Upper lobe of left lung (tissue), 4 donors: ENCODE results near the gene TRIP11.

Experiments used
- CTCF ChIP-seq, 6 experiments: fragments of 450-650 bp in 4 of 6; fragments of 200-600 bp in 2 of 6; sonication (generic) in 2 of 6; IDR thresholded peaks; one replicate each; pipeline ENCODE4 v1.5.1; 2016 to 2019; ENCODE audit warnings: antibody characterized with exemption in 6 of 6
- POLR2A ChIP-seq, 4 donors: fragments of 450-650 bp; IDR thresholded peaks; one replicate each; pipeline ENCODE4 v1.5.1; 2016 to 2017; ENCODE audit warnings: antibody characterized with exemption in 4 of 4, mild to moderate bottlenecking in 2 of 4
- POLR2AphosphoS5 ChIP-seq, 2 donors: sonication (generic); formaldehyde crosslinking; IDR thresholded peaks; one replicate each; pipeline ENCODE4 v1.5.1; 2017; ENCODE audit warnings: antibody characterized with exemption in 2 of 2

DNA sequence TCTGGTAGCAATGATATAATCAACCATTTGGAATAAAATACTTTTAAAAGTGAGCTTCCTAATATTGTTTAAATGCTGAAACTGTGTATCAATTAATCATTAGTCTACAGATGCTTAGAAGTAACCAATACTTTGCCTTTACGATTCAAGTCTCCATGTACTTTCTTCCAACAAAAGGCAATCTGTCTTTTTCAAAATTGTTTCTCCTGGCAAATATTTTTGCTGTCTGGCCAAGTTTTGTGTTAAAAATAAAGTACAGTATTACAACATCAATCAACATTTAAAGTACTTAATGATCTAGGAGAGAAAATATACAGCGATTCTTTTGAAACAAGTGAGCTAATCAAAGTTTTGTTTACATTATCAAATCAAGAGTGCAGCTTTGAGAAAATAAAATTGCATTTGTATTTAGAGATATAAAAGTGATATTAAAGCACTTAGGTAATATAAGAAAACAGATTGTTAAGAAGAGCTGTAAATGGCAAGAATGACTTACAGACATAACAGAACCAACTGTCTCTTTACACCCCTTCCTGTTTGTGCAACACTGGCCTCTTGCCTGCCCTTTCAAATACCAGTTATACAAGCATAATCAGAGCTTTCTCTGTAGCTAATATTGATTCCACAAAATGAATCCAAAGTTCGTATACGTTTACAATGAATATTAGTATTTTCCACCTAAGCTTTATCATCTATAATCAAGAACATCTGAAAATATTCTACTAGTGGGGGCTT lies 54.2 kb downstream of the TRIP11 start:
- TF ChIP-seq CTCF (IDR thresholded peaks at IDR 0.05): no peak
- TF ChIP-seq POLR2A (IDR thresholded peaks at IDR 0.05): no peak
- no peak for TF ChIP-seq POLR2AphosphoS5 (IDR thresholded peaks at IDR 0.05)
